DND-41 (cell line): ENCODE results near the gene PAIP2.

ENCODE experiments used
- CTCF ChIP-seq: IDR thresholded peaks from 2 replicates; pipeline ENCODE4 v1.5.1; 2012; ENCODE audit warnings: borderline replicate concordance, low read length, moderate library complexity, mild to moderate bottlenecking; ENCODE audit not compliant: poor library complexity, severe bottlenecking; ENCODE audit errors: extremely low read depth
- EZH2 ChIP-seq: IDR thresholded peaks from 3 replicates; pipeline ENCODE4 v1.6.1; 2012; ENCODE audit warnings: borderline replicate concordance, low read depth, mild to moderate bottlenecking, moderate library complexity, low read length, inconsistent platforms; ENCODE audit not compliant: severe bottlenecking

DNA sequence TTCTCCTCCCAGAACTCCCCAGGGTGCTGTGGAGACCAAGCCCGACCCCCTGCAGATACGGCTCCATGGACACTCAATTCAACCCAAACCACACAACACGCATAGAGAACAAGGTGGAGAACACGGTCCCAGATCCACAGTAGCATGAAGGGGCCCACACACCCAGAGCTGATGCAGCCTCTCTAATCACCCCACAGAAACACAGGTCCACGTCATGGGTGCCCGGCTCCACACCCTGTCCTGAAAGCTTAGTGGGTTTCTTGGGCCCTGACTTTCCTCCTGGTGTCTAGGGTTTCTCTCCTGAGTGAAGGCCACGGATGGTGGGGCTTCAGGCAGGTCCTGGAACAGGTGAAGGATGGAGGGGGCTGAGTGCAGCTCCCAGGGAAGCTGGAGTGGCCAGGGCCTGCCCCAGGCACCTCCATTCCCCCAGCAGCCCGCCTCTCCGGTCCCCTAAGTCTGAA, 43.0 kb downstream of the PAIP2 start:
- TF ChIP-seq CTCF (no peak), EZH2 (no peak)
